Spleen (tissue), 7 donors: ENCODE data around the gene MCCD1.

Source experiments
- CTCF ChIP-seq, 11 experiments: fragments of 200-600 bp in 7 of 11; fragments of 450-650 bp in 4 of 11; sonication (generic) in 4 of 11; IDR thresholded peaks in 8 of 11; conservative IDR thresholded peaks in 3 of 11; 1 replicate in 7 of 11; 2 replicates in 4 of 11; pipeline versions ENCODE4 v1.4.0 to v1.8.0; 2016 to 2021; ENCODE audit warnings: antibody characterized with exemption in 11 of 11, inconsistent platforms in 4 of 11, mild to moderate bottlenecking in 1 of 11
- POLR2A ChIP-seq, 3 donors: fragments of 450-650 bp; IDR thresholded peaks; one replicate each; pipeline ENCODE4 v1.5.1; 2017; ENCODE audit warnings: antibody characterized with exemption in 3 of 3, mild to moderate bottlenecking in 1 of 3
- donor health status: DM: no; HTN: no; CAD: no; lungs with moderate emphysema.
- donor health status: DM: no; HTN: no; CAD: no.
- donor health status: DM: no; HTN: no; CAD: no.

- TF ChIP-seq POLR2A (IDR thresholded peaks at IDR 0.05) (no peak), CTCF (IDR thresholded peaks at IDR 0.05 in 8 of 11, conservative IDR thresholded peaks at IDR 0.05 in 3 of 11) (no peak)
These were observed 27.5 kb downstream of the MCCD1 start for GRCh38 chr6:31556307-31556706.
